Epithelial cell of proximal tubule (primary cell): ENCODE results near the gene SFR1. TPM values are rescaled to one million over a fixed set of nuclear protein-coding genes. Genes with fewer than 3 reads are reported as not detected.
"Not testable (repeated sequence)": the region's sequence is repeated elsewhere in the genome, so short reads cannot be mapped to it uniquely, and the experiment has no call there.

Experiments
- DNase-seq: peaks from one replicate; pipeline ENCODE4 v3.0.0-alpha.2; 2011; ENCODE audit warnings: low read depth
- H3K4me3 ChIP-seq: 2 replicates; pipeline ENCODE4 v1.5.1; 2011; ENCODE audit warnings: low read depth, mild to moderate bottlenecking, low read length
- CTCF ChIP-seq: conservative IDR thresholded peaks from 2 replicates; pipeline ENCODE4 v1.5.1; 2012; ENCODE audit warnings: low read depth, mild to moderate bottlenecking, low read length
- total RNA-seq: library from RNA; depleted of rRNA; stranded (reverse); fragments of >200 nt; gene quantifications from 2 replicates; pipeline ENCODE4 v1.2.3, GENCODE V29; 2015

Gene SFR1
- total RNA-seq, 1 donor from 2014 or later: 15.2 TPM

- no peak for DNase-seq
- TF ChIP-seq CTCF: no peak
- H3K4me3 ChIP-seq: no peak overlapping the region
Observed at GRCh38 chr10:104150139-104150538, 28.2 kb downstream of the SFR1 start.

DNA sequence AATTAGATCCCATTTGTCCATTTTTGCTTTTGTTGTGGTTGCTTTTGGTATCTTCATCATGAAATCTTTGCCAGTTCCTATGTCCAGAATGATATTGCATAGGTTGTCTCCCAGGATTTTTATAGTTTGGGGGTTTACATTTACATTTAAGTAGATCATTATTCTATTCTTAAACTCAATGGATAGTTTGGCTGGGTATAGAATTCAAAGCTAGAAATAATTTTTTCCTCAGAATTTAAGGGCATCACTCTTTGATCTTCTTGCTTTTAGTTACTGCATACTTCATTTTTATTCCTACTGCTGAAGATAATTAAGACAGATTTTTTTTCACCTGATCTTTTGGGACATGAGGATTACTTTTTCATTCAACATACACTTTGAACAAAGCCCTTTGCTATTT is 29.8 kb downstream of the SFR1 start:
- no peak overlapping the region for H3K4me3 ChIP-seq
- no peak for TF ChIP-seq CTCF

DNA sequence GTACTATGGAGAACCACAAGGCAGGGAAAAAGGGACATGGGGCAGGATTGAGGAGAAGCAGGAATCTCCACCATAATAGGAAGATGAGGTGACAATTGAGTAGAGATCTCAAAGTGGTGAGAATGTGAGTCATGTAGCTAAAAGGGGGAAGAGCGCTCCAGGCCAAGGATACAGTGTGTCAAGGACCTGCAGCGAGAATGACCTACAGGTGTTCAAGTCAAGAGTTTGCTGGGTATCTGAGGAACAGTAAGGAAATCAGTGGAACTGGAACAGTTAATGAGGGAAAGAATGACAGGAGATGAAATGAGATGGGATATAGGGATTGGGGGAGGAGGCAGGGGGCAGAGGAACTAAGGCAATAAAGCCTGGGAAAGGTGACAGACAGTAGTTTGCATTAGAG is 33.6 kb downstream of the SFR1 start:
- TF ChIP-seq CTCF: no peak
- DNase-seq: no peak
- no peak overlapping the region for H3K4me3 ChIP-seq

More for the DNA sequence above, 29.8 kb downstream of the SFR1 start:
- DNase-seq: no peak

DNA sequence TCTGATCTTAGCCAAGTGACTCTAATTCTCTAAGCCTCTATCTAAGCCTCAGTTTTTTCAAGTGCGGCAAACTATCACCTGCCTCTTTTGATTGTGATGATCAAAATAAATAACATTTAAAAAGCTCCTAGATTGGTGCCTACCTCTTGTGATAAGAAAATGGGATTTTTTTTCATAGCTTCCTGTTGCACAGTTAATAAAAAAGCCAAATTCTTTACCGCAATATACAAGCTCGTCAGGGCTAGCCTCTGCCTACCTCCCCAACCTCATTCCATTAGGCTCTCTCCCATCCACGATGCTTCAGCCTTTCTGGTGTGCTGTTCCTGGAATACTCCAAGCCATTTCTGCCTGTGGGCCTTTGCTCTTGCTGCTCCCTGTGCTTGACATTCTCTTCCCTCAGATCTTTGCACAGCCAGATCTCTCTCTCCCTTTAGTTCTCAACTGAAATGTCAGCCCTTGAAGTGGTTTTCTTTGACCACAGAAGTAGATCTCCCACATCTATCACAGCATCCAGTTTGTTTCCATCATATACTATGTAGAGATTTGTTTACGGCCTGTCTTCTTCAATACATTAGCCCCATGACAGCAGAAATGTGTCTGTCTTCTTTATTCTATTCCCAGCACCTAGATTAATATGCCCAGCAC is 48.8 kb downstream of the SFR1 start:
- H3K4me3 ChIP-seq: no peak overlapping the region
- no peak for TF ChIP-seq CTCF

GRCh38 chr10:104174136-104174535 is 52.2 kb downstream of the SFR1 start:
- not testable (repeated sequence) for DNase-seq

More for the DNA sequence above, 48.8 kb downstream of the SFR1 start:
- DNase-seq: no peak

More at GRCh38 chr10:104174136-104174535, 52.2 kb downstream of the SFR1 start:
- not testable (repeated sequence) for H3K4me3 ChIP-seq

Other genes with a start within 250 kb of the SFR1 start
- gene STN1, start 204.0 kb upstream of the SFR1 start, total RNA-seq: 19.7 and 28.2 TPM in 2 replicates
- gene SLK, start 155.0 kb upstream of the SFR1 start, total RNA-seq: 25.8 and 30.4 TPM in 2 replicates
- gene COL17A1, start 36.3 kb upstream of the SFR1 start, total RNA-seq: 1.7 and 2.3 TPM in 2 replicates
- 0.14 and 0.46 TPM in 2 replicates for gene CFAP43, start 110.2 kb downstream of the SFR1 start, total RNA-seq
- 195 and 207 TPM in 2 replicates for gene GSTO1, start 132.7 kb downstream of the SFR1 start, total RNA-seq
- 9.5 TPM in 2 replicates for gene GSTO2, start 147.0 kb downstream of the SFR1 start, total RNA-seq
- gene ITPRIP, start 216.3 kb downstream of the SFR1 start, total RNA-seq: 13.8 and 16.8 TPM in 2 replicates
- 0.23 and 0.29 TPM in 2 replicates for gene CFAP58, start 231.7 kb downstream of the SFR1 start, total RNA-seq